GM21423 (cell line): ENCODE data around the gene FERMT3.
A peak's percentile ranks its signal among the peaks of the same experiment; 100 is the strongest.
"Not testable (repeated sequence)": the region's sequence is repeated elsewhere in the genome, so short reads cannot be mapped to it uniquely, and the experiment has no call there.

Experiments
- ATAC-seq: cut with Tn5 transposase; IDR thresholded peaks from one replicate; pipeline ENCODE4 v1.9.1; 2021; ENCODE audit warnings: mild to moderate bottlenecking, moderate library complexity; ENCODE audit not compliant: unreplicated experiment

The FERMT3 gene

GRCh38 chr11:64206457-64207255, at the start of gene FERMT3:
Gene FERMT3, plus strand, starts transcription at chr11:64206721. Its CDS starts 644 bp downstream, at chr11:64207365.
- ATAC-seq, result peak; percentile 50

GRCh38 chr11:64157631-64158394, 48.7 kb upstream of the FERMT3 start:
- ATAC-seq, result no peak

- ATAC-seq, result no peak
Measured at GRCh38 chr11:64161037-64161436, 45.5 kb upstream of the FERMT3 start.

- not testable (repeated sequence) for ATAC-seq
Measured at GRCh38 chr11:64162769-64163168, 43.8 kb upstream of the FERMT3 start.

GRCh38 chr11:64163951-64164350, 42.6 kb upstream of the FERMT3 start:
- ATAC-seq, result no peak

- ATAC-seq, result no peak
Measured at GRCh38 chr11:64164392-64165312, 41.9 kb upstream of the FERMT3 start.

- no peak for ATAC-seq
Measured at GRCh38 chr11:64165481-64165841, 41.1 kb upstream of the FERMT3 start.

- peak; percentile 82 for ATAC-seq
Measured at GRCh38 chr11:64165842-64166635, 40.5 kb upstream of the FERMT3 start, which contains the start of gene MACROD1. Gene MACROD1, minus strand, starts transcription at chr11:64166113. Its CDS starts 119 bp downstream, at chr11:64165994.

- no peak for ATAC-seq
Measured at GRCh38 chr11:64170419-64170818, 36.1 kb upstream of the FERMT3 start.

GRCh38 chr11:64173616-64174355, 32.7 kb upstream of the FERMT3 start:
- ATAC-seq, result no peak

- no peak for ATAC-seq
Measured at GRCh38 chr11:64176751-64177150, 29.8 kb upstream of the FERMT3 start.

GRCh38 chr11:64178203-64178602, 28.3 kb upstream of the FERMT3 start:
- ATAC-seq, result no peak

- no peak for ATAC-seq
Measured at GRCh38 chr11:64178951-64179639, 27.4 kb upstream of the FERMT3 start.

- no peak for ATAC-seq
Measured at GRCh38 chr11:64180891-64181290, 25.6 kb upstream of the FERMT3 start.

- no peak for ATAC-seq
Measured at GRCh38 chr11:64181506-64182411, 24.8 kb upstream of the FERMT3 start.

GRCh38 chr11:64183890-64184289, 22.6 kb upstream of the FERMT3 start:
- no peak for ATAC-seq

- ATAC-seq, result peak; percentile 24
Measured at GRCh38 chr11:64185175-64185692, 21.3 kb upstream of the FERMT3 start.
